ENCODE data around the gene TLN1. TPM values are rescaled to one million over a fixed set of nuclear protein-coding genes. Genes with fewer than 3 reads are reported as not detected.

The TLN1 gene
- total and polyA plus RNA-seq, 2 donors (not counting 1 experiment from before 2014, with no cell fraction given): 102 to 280 TPM

DNA sequence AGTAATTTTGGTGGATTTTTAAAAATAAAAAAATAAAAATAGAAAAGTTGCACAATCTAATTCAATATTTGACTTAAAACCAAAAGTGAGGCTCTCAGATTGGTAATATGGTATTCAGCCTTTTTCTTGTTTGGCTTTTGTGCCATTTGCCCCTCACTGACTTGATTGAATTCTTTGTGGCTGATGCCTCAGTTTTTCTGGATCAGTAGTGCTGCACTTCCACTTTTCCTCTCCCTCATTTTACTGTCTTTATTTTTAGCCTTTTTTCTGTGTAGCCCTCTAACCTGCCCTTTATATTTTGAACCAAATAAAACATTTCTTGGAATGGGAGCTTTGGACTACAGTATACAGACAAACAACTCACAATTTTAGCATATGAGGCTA, 25.9 kb upstream of the TLN1 start:
- Histone ChIP-seq H3K36me3 (replicated peaks in 1 of 2; ENCODE audit: control extremely low read depth in 1 of 2, control insufficient read depth in 1 of 2, extremely low read depth in 1 of 2, insufficient read depth in 2 of 2, low read length in 1 of 2) (peaks cover 2 to 18% of the 10 kb centered on the region in 2 experiments), H3K27me3 (replicated peaks in 1 of 4; ENCODE audit: control extremely low read depth in 1 of 4, control insufficient read depth in 3 of 4, insufficient read depth in 4 of 4, low read length in 3 of 4) (no peaks in the 10 kb centered on the region), H3K9me3 (ENCODE audit: control extremely low read depth in 1 of 3, control insufficient read depth in 2 of 3, insufficient read depth in 1 of 3, low read length in 2 of 3) (no peaks in the 10 kb centered on the region), H4K20me1 (ENCODE audit: control insufficient read depth, insufficient read depth, low read length, poor library complexity, severe bottlenecking) (no peaks in the 10 kb centered on the region), H3K4me2 (replicated peaks; ENCODE audit: low read depth, low read length, poor library complexity, severe bottlenecking) (peak overlapping the region; percentile 89), H2AFZ (ENCODE audit: insufficient read depth, low read depth, low read length, poor library complexity, severe bottlenecking) (no peak overlapping the region), H3K4me3 (ENCODE audit: control extremely low read depth in 1 of 5, extremely low read depth in 1 of 5, insufficient read depth in 1 of 5, low read depth in 2 of 5, low read length in 4 of 5) (peak overlapping the region in 4 of 5 experiments; percentile 79 to 85 (median 83)), H3K79me2 (ENCODE audit: control insufficient read depth, insufficient read depth, low read length) (peaks cover 75% of the 10 kb centered on the region), H3K9ac (ENCODE audit: low read length) (peak overlapping the region; percentile 82), H3K4me1 (ENCODE audit: control insufficient read depth in 2 of 2, insufficient read depth in 2 of 2, low read length in 2 of 2) (peaks cover 34 to 44% of the 10 kb centered on the region in 2 donors), H3K27ac (ENCODE audit: low read length in 2 of 2) (peak overlapping the region; percentile 92 to 94)
- intact Hi-C loops (cut with micrococcal nuclease): loop anchor here (1.0 to 5.0 kb wide), 6 partner anchors 9 to 641 kb away; partner anchors contain the start of genes ATOSB, GBA2, HINT2 and NPR2
- peak overlapping the region; percentile 93 for H3K4me3 Mint-ChIP-seq
- DNase-seq (no peak), ATAC-seq (ENCODE audit: low read depth) (no peak)
- peak overlapping the region; percentile 72 for H3K27ac Mint-ChIP-seq
- no peaks in the 10 kb centered on the region for H3K27me3 Mint-ChIP-seq
- TF ChIP-seq CTCF (IDR thresholded peaks at IDR 0.05): no peak
- no peak for TF ChIP-seq EZH2 (IDR thresholded peaks at IDR 0.05; ENCODE audit: borderline replicate concordance, insufficient read depth, low read depth, low read length, poor library complexity, severe bottlenecking)
- POLR2A ChIA-PET: interaction anchor here (3.1 kb wide), 1 partner anchor 10 kb away, joined by 16 read pairs; the partner anchor contains the start of genes GBA2 and RGP1
- H3K9me3 Mint-ChIP-seq (ENCODE audit: insufficient read depth): no peaks in the 10 kb centered on the region
- H3K4me1 Mint-ChIP-seq: peaks cover 67% of the 10 kb centered on the region
- CTCF ChIA-PET: interaction anchor here (0.7 to 7.7 kb wide), 7 partner anchors 12 to 94 kb away, joined by 3 to 56 read pairs (median 4); partner anchors contain the start of genes GBA2 and RGP1

DNA sequence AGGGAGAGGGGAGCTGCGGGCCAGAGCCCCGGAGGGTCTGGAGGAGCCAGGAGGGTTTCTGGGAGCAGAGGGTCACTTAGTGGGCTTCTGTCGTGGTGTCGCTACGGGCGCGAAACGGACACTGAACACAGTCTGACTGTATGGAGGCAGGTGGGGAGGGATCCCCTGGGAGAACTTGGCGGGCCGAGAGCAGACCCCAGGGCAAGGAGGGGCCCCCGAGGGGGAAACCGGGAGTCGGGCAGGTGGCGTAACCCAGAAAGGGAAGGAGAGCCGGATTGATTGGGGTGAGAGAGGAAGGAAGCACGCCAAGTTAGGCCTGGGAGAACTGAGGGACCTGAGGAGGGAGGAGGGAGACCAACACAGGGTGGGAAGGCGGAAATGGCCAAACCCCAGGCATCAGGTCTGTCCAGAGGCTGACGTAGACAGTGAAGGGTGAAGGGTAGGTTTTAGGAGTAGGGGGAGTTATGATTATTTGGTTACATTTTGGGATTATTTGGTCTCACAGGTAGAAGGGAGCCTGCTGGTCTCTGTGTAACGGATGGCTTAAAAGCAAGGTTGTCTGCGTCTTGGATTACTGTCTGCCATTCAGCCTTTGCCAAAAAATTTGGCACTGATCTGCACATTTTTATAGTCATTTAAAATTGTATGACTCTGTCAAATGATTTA, 25.4 kb upstream of the TLN1 start:
- Histone ChIP-seq H3K4me3 (ENCODE audit: control extremely low read depth in 1 of 5, extremely low read depth in 1 of 5, insufficient read depth in 1 of 5, low read depth in 2 of 5, low read length in 4 of 5) (peak overlapping the region; percentile 17 to 85 (median 81)), H3K27me3 (replicated peaks in 1 of 4; ENCODE audit: control extremely low read depth in 1 of 4, control insufficient read depth in 3 of 4, insufficient read depth in 4 of 4, low read length in 3 of 4) (no peaks in the 10 kb centered on the region), H3K9ac (ENCODE audit: low read length) (peak overlapping the region; percentile 82), H3K36me3 (replicated peaks in 1 of 2; ENCODE audit: control extremely low read depth in 1 of 2, control insufficient read depth in 1 of 2, extremely low read depth in 1 of 2, insufficient read depth in 2 of 2, low read length in 1 of 2) (peaks cover 2 to 23% of the 10 kb centered on the region in 2 experiments), H3K4me1 (ENCODE audit: control insufficient read depth in 2 of 2, insufficient read depth in 2 of 2, low read length in 2 of 2) (peaks cover 34 to 44% of the 10 kb centered on the region in 2 donors), H3K4me2 (replicated peaks; ENCODE audit: low read depth, low read length, poor library complexity, severe bottlenecking) (peak overlapping the region; percentile 89), H4K20me1 (ENCODE audit: control insufficient read depth, insufficient read depth, low read length, poor library complexity, severe bottlenecking) (no peaks in the 10 kb centered on the region), H2AFZ (ENCODE audit: insufficient read depth, low read depth, low read length, poor library complexity, severe bottlenecking) (peak overlapping the region; percentile 88), H3K9me3 (ENCODE audit: control extremely low read depth in 1 of 3, control insufficient read depth in 2 of 3, insufficient read depth in 1 of 3, low read length in 2 of 3) (no peaks in the 10 kb centered on the region), H3K79me2 (ENCODE audit: control insufficient read depth, insufficient read depth, low read length) (peaks cover 80% of the 10 kb centered on the region), H3K27ac (ENCODE audit: low read length in 2 of 2) (peak overlapping the region; percentile 92 to 94)
- TF ChIP-seq EZH2 (IDR thresholded peaks at IDR 0.05; ENCODE audit: borderline replicate concordance, insufficient read depth, low read depth, low read length, poor library complexity, severe bottlenecking) (no peak), CTCF (IDR thresholded peaks at IDR 0.05) (no peak)
- ChIA-PET CTCF (interaction anchor here (0.8 to 7.7 kb wide), 20 partner anchors 12 to 154 kb away, joined by 3 to 56 read pairs (median 4); partner anchors contain the start of genes CCDC107, CREB3, GBA2 and HINT2), POLR2A (interaction anchor here (0.6 to 3.1 kb wide), 9 partner anchors 9 to 1709 kb away, joined by 3 to 16 read pairs (median 3); partner anchors contain the start of genes FAM221B, GBA2 and RGP1)
- H3K27me3 Mint-ChIP-seq: no peaks in the 10 kb centered on the region
- WGBS (ENCODE audit: insufficient coverage): 0% methylated on average over 18 of the region's 20 CpGs
- ATAC-seq (ENCODE audit: low read depth): peak; percentile 23
- peak overlapping the region; percentile 93 for H3K4me3 Mint-ChIP-seq
- no peak for DNase-seq
- no peaks in the 10 kb centered on the region for H3K9me3 Mint-ChIP-seq (ENCODE audit: insufficient read depth)
- peak overlapping the region; percentile 97 for H3K27ac Mint-ChIP-seq
- intact Hi-C loops (cut with micrococcal nuclease): loop anchor here (1.0 to 5.0 kb wide), 6 partner anchors 8 to 640 kb away; partner anchors contain the start of genes ATOSB, GBA2, HINT2 and NPR2
- peaks cover 68% of the 10 kb centered on the region for H3K4me1 Mint-ChIP-seq
